ENCODE results near the gene PCDH9.

- TF ChIP-seq CTCF (IDR thresholded peaks at IDR 0.05) (no peak), POLR2AphosphoS5 (IDR thresholded peaks at IDR 0.05; ENCODE audit: insufficient read depth in 1 of 2, low read depth in 1 of 2) (no peak), POLR2A (IDR thresholded peaks at IDR 0.05) (no peak)
Observed at GRCh38 chr13:67048821-67049150, 181.3 kb downstream of the PCDH9 start.
